ENCODE measurements around the gene HSD11B1. TPM values are rescaled to one million over a fixed set of nuclear protein-coding genes. Genes with fewer than 3 reads are reported as not detected.
A peak's percentile ranks its signal among the peaks of the same experiment; 100 is the strongest.
"Not testable (repeated sequence)": the region's sequence is repeated elsewhere in the genome, so short reads cannot be mapped to it uniquely, and the experiment has no call there.

The HSD11B1 gene
- total RNA-seq, 2 donors from 2014 or later: 0.48 to 0.59 TPM

GRCh38 chr1:209691237-209691636 is 13.4 kb upstream of the HSD11B1 start:
- no peak for TF ChIP-seq CTCF (IDR thresholded peaks at IDR 0.05)
- intact Hi-C loops (cut with DNase I): no loop called here

DNA sequence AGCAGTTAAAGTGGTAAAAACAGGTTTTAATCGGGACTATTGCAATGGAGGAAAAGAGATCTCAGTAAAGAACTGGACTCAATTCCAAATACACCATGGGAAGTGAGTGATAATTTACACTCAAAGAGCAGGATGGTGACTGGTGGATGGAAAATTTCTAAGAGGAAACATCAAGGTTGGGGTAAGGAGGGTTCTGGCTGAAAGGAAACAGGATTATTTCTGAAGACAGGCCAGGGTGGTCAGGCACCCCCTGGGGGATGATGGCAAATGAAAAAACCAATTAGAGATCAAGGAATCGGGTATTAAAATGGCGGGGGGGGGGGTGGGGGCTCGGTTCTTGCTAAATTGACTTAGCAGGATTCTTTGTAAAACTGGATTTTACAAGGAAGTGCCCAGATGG is 12.3 kb upstream of the HSD11B1 start:
- no peak for DNase-seq
- H3K27me3 ChIP-seq: no peaks in the 10 kb centered on the region
- no peak overlapping the region for H3K27ac ChIP-seq
- no peak overlapping the region for H3K9ac ChIP-seq (ENCODE audit: low read depth in 2 of 2, low read length in 2 of 2)
- intact Hi-C loops (cut with DNase I): loop anchor here (2.0 kb wide), 1 partner anchor 89 kb away; no protein-coding TSS in a partner anchor
- no peaks in the 10 kb centered on the region for H3K9me3 ChIP-seq
- no peak overlapping the region for H3K4me3 ChIP-seq
- no peaks in the 10 kb centered on the region for H3K36me3 ChIP-seq
- no peaks in the 10 kb centered on the region for H3K4me1 ChIP-seq
- TF ChIP-seq CTCF (IDR thresholded peaks at IDR 0.05): no peak

More at GRCh38 chr1:209691237-209691636, 13.4 kb upstream of the HSD11B1 start:
- Histone ChIP-seq H3K9ac (ENCODE audit: low read depth in 2 of 2, low read length in 2 of 2) (no peak overlapping the region), H3K4me1 (no peaks in the 10 kb centered on the region), H3K4me3 (no peak overlapping the region), H3K27me3 (no peaks in the 10 kb centered on the region), H3K9me3 (no peaks in the 10 kb centered on the region), H3K36me3 (no peaks in the 10 kb centered on the region), H3K27ac (peak overlapping the region; percentile 6)
- no peak for DNase-seq

GRCh38 chr1:209692745-209693504 is 11.7 kb upstream of the HSD11B1 start:
- H3K4me1 ChIP-seq: no peaks in the 10 kb centered on the region
- no peaks in the 10 kb centered on the region for H3K9me3 ChIP-seq
- no peaks in the 10 kb centered on the region for H3K36me3 ChIP-seq
- H3K4me3 ChIP-seq: no peak overlapping the region
- DNase-seq: peak; percentile 89
- peak overlapping the region in 1 of 2 donors; percentile 6 for H3K9ac ChIP-seq (ENCODE audit: low read depth in 2 of 2, low read length in 2 of 2)
- no peaks in the 10 kb centered on the region for H3K27me3 ChIP-seq
- intact Hi-C loops (cut with DNase I): loop anchor here (1.0 to 2.0 kb wide), 2 partner anchors 90 to 117 kb away; no protein-coding TSS in a partner anchor
- no peak overlapping the region for H3K27ac ChIP-seq
- TF ChIP-seq CTCF (IDR thresholded peaks at IDR 0.05): peak; percentile 86

- no peak for TF ChIP-seq CTCF (IDR thresholded peaks at IDR 0.05)
- H3K27ac ChIP-seq: no peak overlapping the region
- no peak overlapping the region for H3K9ac ChIP-seq (ENCODE audit: low read depth in 2 of 2, low read length in 2 of 2)
- no peak for DNase-seq
- intact Hi-C loops (cut with DNase I): no loop called here
- H3K4me1 ChIP-seq: no peaks in the 10 kb centered on the region
- no peaks in the 10 kb centered on the region for H3K9me3 ChIP-seq
- no peaks in the 10 kb centered on the region for H3K36me3 ChIP-seq
- no peaks in the 10 kb centered on the region for H3K27me3 ChIP-seq
- no peak overlapping the region for H3K4me3 ChIP-seq
Observed at GRCh38 chr1:209696673-209697072, 8.0 kb upstream of the HSD11B1 start.

DNA sequence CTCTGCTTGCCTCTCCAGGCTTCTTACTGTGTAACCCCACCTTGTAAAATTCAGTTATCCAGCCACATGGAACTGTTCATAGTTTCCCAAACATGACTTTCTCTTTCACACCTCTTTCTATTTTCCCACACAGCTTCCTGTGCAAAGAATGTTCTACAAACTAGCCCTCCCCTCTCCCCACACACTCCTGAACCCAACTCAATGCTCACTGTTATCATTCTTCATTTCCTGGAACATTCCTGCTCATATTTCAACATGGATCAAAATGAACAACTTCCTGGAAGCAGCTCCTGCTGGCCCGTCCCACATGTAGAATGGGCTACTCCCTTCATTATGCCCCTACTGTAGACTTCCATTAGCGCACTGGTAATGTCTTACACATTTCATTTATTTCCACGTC is 7.5 kb upstream of the HSD11B1 start:
- TF ChIP-seq CTCF (IDR thresholded peaks at IDR 0.05): no peak
- intact Hi-C loops (cut with DNase I): no loop called here
- DNase-seq: no peak
- H3K4me1 ChIP-seq: no peaks in the 10 kb centered on the region
- no peaks in the 10 kb centered on the region for H3K36me3 ChIP-seq
- no peak overlapping the region for H3K9ac ChIP-seq (ENCODE audit: low read depth in 2 of 2, low read length in 2 of 2)
- H3K27ac ChIP-seq: no peak overlapping the region
- no peak overlapping the region for H3K4me3 ChIP-seq
- no peaks in the 10 kb centered on the region for H3K9me3 ChIP-seq
- H3K27me3 ChIP-seq: no peaks in the 10 kb centered on the region

DNA sequence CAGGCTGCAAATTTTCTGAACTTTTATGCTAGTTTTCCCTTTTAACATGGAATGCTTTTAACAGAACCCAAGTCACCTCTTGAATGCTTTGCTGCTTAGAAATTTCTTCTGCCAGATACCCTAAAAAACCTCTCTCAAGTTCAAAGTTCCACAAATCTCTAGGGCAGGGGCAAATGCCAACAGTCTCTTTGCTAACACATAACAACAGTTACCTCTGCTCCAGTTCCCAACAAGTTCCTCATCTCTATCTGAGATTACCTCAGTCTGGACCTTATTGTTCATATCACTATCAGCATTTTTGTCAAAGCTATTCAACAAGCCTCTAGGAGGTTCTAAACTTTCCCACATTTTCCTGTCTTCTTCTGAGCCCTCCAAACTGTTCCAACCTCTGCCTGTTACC is 4.0 kb upstream of the HSD11B1 start:
- H3K4me1 ChIP-seq; H3K27me3 ChIP-seq; intact Hi-C loops (cut with DNase I); H3K4me3 ChIP-seq; H3K9ac ChIP-seq (ENCODE audit: low read depth in 2 of 2, low read length in 2 of 2); H3K9me3 ChIP-seq; H3K36me3 ChIP-seq; DNase-seq; H3K27ac ChIP-seq: not testable (repeated sequence)
